Stimulated activated CD8-positive, alpha-beta memory T cell treated with anti-CD3 and anti-CD28 coated beads, Interleukin-7, amount 100 ng/mL, for 48 hours (primary cell): ENCODE results near the gene SAV1.
"Not testable (repeated sequence)": the region's sequence is repeated elsewhere in the genome, so short reads cannot be mapped to it uniquely, and the experiment has no call there.

ENCODE experiments used
- DNase-seq, 2 donors: peaks; one replicate each; pipeline ENCODE4 v3.0.0-alpha.2; 2020; ENCODE audit warnings: low read depth in 1 of 2; ENCODE audit errors: extremely low read depth in 1 of 2

Gene SAV1

DNA sequence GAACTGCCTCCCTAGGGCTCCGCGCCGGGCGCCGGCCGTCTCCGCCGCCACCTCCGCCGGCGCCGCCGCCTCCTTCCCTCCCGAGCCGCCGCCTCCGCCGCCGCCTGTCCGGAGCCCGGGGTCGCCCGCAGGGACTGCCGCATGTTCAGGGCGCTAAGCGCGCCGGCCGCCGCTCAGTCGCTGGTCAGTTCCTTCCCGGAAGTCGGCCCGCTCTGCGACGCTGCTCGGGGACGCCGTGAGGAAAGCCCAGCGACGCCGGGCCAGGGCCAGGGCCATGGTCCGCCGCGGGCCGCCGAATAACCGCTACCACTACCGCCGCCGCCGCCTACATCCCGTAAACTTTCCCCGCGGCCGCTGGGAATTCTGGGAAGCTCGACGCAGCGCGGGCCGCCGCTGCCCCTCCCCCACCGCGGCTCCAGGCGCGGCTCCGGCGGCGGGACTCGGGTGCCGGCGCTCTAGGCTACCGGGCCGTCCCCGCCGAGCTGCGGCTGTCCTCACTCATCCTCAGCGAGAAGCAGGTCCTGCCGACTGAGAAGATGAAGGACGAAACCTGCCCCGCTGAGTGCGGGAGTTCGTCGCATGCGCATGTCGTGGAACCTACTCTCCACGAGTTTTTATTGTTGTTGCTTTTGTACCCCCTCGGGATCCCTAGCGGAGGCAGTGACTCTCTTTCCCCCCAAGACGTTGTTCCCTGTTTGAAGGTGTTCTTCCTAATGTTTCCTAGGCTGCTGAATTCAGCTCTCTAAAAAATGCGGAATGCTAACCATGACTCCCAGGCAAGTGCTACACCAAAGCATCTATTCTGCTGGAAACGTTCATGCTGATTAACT, at the start of gene SAV1:
Gene SAV1, minus strand, starts transcription at position 311 of the 830 bp plus-strand sequence. CDS start 339 bp downstream, outside the sequence.
- peak; percentile 15 to 37 for DNase-seq

DNA sequence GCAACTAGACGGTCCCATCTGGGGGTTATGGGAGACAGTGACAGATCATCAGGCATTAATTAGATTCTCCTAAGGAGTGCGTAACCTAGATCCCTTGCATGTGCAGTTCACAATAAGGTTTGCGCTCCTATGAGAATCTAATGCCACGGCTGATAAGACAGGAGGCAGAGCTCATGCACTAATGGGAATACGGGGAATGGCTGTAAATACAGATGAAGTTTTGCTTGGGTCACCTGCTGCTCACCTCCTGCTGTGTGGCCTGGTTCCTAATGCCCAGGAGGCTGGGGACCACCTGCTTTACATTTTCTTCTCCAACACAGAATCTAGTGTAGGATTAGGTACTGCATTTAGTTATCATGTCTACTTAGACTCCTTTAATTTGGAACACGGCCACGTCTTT, 49.7 kb upstream of the SAV1 start:
- no peak for DNase-seq

GRCh38 chr14:50714450-50715073, 46.5 kb upstream of the SAV1 start:
- DNase-seq, result no peak

DNA sequence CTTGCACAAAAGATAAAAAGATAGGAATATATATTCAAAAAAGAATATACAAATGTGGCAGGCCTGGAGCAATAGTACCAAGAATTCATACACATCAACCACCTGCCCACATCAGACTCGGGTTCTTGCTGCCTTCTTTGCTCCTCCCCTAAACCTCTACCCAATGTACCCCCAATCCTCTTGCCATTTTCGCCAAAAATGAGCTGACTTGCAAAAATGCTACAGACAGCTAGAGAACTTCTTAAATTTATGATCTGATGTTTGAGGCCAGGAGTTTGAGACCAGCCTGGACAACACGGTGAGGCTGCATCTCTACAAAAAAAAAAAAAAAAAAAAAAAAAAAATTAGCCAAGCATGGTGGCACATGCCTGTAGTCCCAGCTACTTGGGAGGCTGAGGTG, 42.9 kb upstream of the SAV1 start:
- DNase-seq, result no peak

GRCh38 chr14:50705026-50705593, 37.0 kb upstream of the SAV1 start:
- DNase-seq, result no peak

GRCh38 chr14:50704454-50705010, 36.4 kb upstream of the SAV1 start:
- no peak for DNase-seq

- DNase-seq, result no peak
Observed at GRCh38 chr14:50697659-50698290, 29.7 kb upstream of the SAV1 start.

DNA sequence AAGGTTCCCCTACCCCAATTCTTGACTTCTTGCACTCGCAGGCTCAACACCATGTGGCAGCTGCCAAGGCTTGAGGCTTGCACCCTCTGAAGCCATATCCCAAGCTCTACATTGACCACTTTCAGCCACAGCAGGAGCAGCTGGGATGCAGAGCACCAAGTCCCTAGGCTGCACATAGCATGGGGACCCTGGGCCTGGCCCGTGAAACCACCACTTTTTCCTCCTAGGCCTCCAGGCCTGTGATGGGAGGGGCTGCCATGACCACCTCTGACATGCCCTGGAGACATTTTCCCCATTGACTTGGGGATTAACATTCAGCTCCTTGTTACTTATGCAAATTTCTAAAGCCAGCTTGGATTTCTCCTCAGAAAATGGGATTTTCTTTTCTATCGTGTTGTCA, 26.2 kb upstream of the SAV1 start:
- not testable (repeated sequence) for DNase-seq

- no peak for DNase-seq
Observed at GRCh38 chr14:50688875-50689274, 20.8 kb upstream of the SAV1 start.

GRCh38 chr14:50679674-50680073, 11.6 kb upstream of the SAV1 start:
- no peak for DNase-seq

DNA sequence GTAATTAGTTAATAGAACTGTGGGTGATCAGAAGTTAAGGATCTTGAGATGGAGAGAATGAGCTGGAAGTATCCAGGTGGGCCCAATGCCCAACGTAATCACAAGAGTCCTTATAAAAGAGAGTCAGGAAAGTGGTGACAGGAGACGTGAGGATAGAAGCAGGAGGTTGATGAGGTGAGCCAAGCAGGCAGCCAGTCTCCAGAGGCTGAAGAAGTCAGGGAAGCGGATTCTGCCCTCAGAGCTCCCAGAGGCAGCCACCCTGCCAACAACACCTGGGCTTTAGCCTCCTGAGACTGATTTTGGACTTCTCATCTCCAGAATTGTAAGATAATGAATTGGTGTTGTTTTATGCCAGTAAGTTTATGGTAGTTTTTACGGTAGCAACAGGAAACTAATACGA, 10.1 kb upstream of the SAV1 start:
- DNase-seq, result no peak

- no peak for DNase-seq
Observed at GRCh38 chr14:50677527-50678063, 9.5 kb upstream of the SAV1 start.

DNA sequence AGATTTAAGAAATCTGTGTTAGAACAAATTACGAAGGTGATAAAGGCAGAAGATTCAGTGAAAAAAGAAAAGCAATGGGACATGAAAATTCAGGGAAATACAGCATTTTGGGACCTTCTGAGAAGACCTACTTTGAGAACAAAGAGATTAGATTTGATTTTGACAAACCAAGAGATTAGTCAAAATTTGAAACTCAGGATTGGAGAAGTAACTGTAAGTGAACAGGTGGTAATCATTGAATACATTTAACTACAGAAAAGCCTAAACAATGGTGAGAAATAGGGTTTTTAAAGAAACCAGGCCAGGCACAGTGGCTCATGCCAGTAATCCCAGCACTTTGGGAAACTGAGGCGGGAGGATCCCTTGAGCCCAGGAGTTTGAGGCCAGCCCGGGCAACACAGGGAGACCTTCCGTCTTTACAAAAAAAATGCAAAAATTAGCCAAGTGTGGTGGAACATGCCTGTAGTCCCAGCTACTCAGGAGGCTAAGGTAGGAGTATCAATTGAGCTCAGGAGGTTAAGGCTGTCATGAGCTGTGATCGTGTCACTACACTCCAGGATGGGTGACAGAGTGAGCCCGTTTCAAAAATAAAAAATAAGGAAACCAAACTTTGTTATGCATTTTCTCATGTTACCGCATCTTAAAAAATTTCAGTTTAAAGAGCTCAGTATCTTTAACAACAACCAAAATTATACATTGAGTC, 8.9 kb upstream of the SAV1 start:
- DNase-seq, result no peak

GRCh38 chr14:50675597-50675996, 7.5 kb upstream of the SAV1 start:
- no peak for DNase-seq

DNA sequence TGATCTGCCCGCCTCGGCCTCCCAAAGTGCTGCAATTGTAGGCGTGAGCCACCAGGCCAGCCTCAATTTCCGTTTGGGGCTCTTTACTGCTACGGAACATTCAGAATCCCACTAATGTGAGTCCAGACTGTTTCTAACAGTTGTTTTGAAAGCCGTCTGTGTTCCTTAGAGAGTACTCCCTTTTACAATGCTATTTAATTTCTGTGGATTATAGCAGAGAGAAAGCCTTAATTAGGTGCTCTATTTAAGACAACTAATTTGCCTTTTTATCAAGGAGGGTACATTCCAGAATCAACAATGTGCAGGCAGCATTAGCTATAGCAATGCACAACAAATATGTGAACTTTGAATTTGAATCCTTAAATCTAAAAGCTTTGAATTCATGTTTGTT, 2.8 kb upstream of the SAV1 start:
- no peak for DNase-seq

DNA sequence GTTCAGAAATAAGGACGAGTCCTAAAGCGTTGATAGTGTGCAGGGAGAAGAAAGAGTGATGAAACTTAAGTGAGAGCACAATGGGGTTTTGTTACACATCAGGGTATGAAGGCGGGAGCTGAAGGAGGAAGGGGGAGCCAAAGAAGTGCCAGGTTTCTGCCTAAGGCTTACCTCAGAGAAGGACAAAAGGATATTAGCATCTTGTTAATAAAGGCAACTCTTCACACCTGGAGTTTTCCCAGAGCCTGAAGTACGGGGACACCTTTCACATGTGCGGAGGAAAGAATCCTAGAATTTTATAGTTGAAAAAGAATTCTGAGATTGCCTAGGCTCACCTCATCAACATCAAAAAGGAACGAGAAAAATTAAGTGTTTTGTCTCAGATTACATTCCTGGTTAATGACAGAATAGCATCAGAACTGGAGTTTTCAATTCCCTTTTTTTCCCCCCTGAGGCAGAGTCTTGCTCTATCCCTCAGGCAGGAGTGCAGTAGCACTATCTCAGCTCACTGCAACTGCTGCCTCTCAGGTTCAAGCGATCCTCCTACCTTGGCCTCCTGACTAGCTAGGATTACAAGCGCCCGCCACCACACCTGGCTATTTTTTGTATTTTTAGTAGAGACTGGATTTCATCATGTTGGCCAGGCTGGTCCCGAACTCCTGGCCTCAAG, 2.2 kb upstream of the SAV1 start:
- DNase-seq, result no peak

GRCh38 chr14:50669441-50669986, 1.4 kb upstream of the SAV1 start:
- DNase-seq, result no peak

- DNase-seq, result no peak
Observed at GRCh38 chr14:50668826-50669143, 679 bp upstream of the SAV1 start.

GRCh38 chr14:50667684-50667995, 466 bp downstream of the SAV1 start:
- peak in 1 of 2 donors; percentile 7 for DNase-seq
